K562 (cell line): ENCODE results near the gene ZNF407.

ENCODE experiments used
- CTCF ChIP-seq, 3 experiments: IDR thresholded peaks in 2 of 3; conservative IDR thresholded peaks in 1 of 3; 2 replicates each; pipeline ENCODE4 v1.5.1; 2011 to 2012; ENCODE audit warnings: low read length in 3 of 3, mild to moderate bottlenecking in 3 of 3, control low read depth in 2 of 3, improper control_type of control experiment in 1 of 3, inconsistent platforms in 1 of 3, low read depth in 1 of 3, mixed read lengths in 1 of 3, moderate library complexity in 1 of 3; ENCODE audit not compliant: insufficient read depth in 2 of 3
- LEF1 ChIP-seq: fragments of 450-650 bp; IDR thresholded peaks from 2 replicates; pipeline ENCODE4 v1.6.1; 2016; ENCODE audit warnings: mild to moderate bottlenecking
- NEUROD1 ChIP-seq: fragments of 150-350 bp; IDR thresholded peaks from 2 replicates; pipeline ENCODE4 v1.6.1; 2014; ENCODE audit warnings: borderline replicate concordance, low read length, low read depth; ENCODE audit not compliant: partially characterized antibody
- NFYB ChIP-seq: IDR thresholded peaks from 2 replicates; pipeline ENCODE4 v1.6.1; 2011; ENCODE audit warnings: mild to moderate bottlenecking, moderate library complexity; ENCODE audit not compliant: insufficient read length; ENCODE audit errors: extremely low read depth
- NRF1 ChIP-seq, 2 experiments: fragments of 450-650 bp; IDR thresholded peaks in 1 of 2; conservative IDR thresholded peaks in 1 of 2; 2 replicates each; pipeline ENCODE4 v1.6.1; 2014; ENCODE audit warnings: mild to moderate bottlenecking in 2 of 2
- RCOR1 ChIP-seq, 2 experiments: IDR thresholded peaks; 2 replicates each; pipeline ENCODE4 v1.6.1; 2012; ENCODE audit warnings: low read depth in 2 of 2, low read length in 2 of 2, borderline replicate concordance in 1 of 2, improper control_type of control experiment in 1 of 2
- SREBF2 ChIP-seq: sonication (generic); formaldehyde crosslinking; IDR thresholded peaks from 2 replicates; pipeline ENCODE4 v1.4.0; 2020; ENCODE audit warnings: mild to moderate bottlenecking, missing genetic modification reagents
- TAF15 ChIP-seq: fragments of 200-400 bp; formaldehyde crosslinking; IDR thresholded peaks from 2 replicates; pipeline ENCODE4 v1.6.1; 2017; ENCODE audit warnings: mild to moderate bottlenecking, low read depth, low read length, moderate library complexity
- ZFP36 ChIP-seq: fragments of 150-350 bp; IDR thresholded peaks from 2 replicates; pipeline ENCODE4 v1.6.1; 2018; ENCODE audit warnings: low read length, low read depth; ENCODE audit not compliant: partially characterized antibody
- ZKSCAN8 ChIP-seq: fragments of 200-800 bp; sonication (Bioruptor generic); IDR thresholded peaks from 2 replicates; pipeline ENCODE4 v1.6.1; 2016; ENCODE audit warnings: missing genetic modification characterization, missing compliant biosample characterization
- ZNF24 ChIP-seq: fragments of 450-650 bp; IDR thresholded peaks from 2 replicates; pipeline ENCODE4 v1.6.1; 2016
- ZNF512 ChIP-seq: IDR thresholded peaks from 2 replicates; pipeline ENCODE4 v1.6.1; 2016; ENCODE audit warnings: missing genetic modification characterization, missing compliant biosample characterization

GRCh38 chr18:74936343-74936742, 338.7 kb downstream of the ZNF407 start:
- TF ChIP-seq NEUROD1: no peak
- no peak for TF ChIP-seq RCOR1 (IDR thresholded peaks at IDR 0.05; ENCODE audit: borderline replicate concordance in 1 of 2, low read depth in 2 of 2, low read length in 2 of 2)
- TF ChIP-seq TAF15: no peak
- no peak for TF ChIP-seq NFYB
- TF ChIP-seq ZNF512: no peak
- TF ChIP-seq ZNF24: no peak
- TF ChIP-seq CTCF (IDR thresholded peaks at IDR 0.05 in 2 of 3, conservative IDR thresholded peaks at IDR 0.05 in 1 of 3; ENCODE audit: insufficient read depth in 2 of 3, low read depth in 1 of 3, low read length in 3 of 3): no peak
- no peak for TF ChIP-seq LEF1
- TF ChIP-seq ZFP36: no peak
- no peak for TF ChIP-seq ZKSCAN8
- TF ChIP-seq SREBF2 (CRISPR knock-in tag): no peak
- no peak for TF ChIP-seq NRF1 (conservative IDR thresholded peaks at IDR 0.05 in 1 of 2, IDR thresholded peaks at IDR 0.05 in 1 of 2)
